ENCODE results near the gene KIFBP.

DNA sequence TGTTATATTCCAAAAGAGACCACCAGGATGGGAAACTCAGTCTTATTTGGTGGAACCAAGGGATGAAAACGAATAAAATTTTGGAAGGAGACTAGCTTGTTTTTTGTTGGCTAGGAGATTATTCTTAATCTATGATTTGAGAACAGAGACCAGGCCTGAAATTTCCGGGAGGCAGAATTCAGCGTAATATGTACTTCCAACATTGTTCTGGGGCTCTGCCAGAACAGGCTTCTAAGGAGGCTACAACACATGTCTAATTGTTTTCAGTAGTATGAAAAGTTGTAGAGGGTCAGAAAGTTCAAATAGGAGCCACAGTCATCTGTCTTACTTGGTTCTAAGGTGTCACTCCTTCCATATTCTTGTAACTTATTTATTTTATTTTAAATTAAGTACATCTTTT is 30.9 kb upstream of the KIFBP start:
- TF ChIP-seq, protein P1, sequence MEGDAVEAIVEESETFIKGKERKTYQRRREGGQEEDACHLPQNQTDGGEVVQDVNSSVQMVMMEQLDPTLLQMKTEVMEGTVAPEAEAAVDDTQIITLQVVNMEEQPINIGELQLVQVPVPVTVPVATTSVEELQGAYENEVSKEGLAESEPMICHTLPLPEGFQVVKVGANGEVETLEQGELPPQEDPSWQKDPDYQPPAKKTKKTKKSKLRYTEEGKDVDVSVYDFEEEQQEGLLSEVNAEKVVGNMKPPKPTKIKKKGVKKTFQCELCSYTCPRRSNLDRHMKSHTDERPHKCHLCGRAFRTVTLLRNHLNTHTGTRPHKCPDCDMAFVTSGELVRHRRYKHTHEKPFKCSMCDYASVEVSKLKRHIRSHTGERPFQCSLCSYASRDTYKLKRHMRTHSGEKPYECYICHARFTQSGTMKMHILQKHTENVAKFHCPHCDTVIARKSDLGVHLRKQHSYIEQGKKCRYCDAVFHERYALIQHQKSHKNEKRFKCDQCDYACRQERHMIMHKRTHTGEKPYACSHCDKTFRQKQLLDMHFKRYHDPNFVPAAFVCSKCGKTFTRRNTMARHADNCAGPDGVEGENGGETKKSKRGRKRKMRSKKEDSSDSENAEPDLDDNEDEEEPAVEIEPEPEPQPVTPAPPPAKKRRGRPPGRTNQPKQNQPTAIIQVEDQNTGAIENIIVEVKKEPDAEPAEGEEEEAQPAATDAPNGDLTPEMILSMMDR (conservative IDR thresholded peaks at IDR 0.05 in 1 of 2, IDR thresholded peaks at IDR 0.05 in 1 of 2; ENCODE audit: low read depth in 1 of 2, low read length in 2 of 2) = no peak
- TF ChIP-seq EZH2 (IDR thresholded peaks at IDR 0.05; ENCODE audit: low read length, missing control alignments) = no peak
